GM12801 (cell line): ENCODE measurements around the gene GTF3A.

ENCODE experiments used
- CTCF ChIP-seq: IDR thresholded peaks from one replicate; pipeline ENCODE4 v1.5.1; 2011; ENCODE audit warnings: control low read depth; ENCODE audit not compliant: insufficient read length; ENCODE audit errors: extremely low read depth

The GTF3A gene

GRCh38 chr13:27383104-27383921 is 41.1 kb upstream of the GTF3A start:
- no peak for TF ChIP-seq CTCF

DNA sequence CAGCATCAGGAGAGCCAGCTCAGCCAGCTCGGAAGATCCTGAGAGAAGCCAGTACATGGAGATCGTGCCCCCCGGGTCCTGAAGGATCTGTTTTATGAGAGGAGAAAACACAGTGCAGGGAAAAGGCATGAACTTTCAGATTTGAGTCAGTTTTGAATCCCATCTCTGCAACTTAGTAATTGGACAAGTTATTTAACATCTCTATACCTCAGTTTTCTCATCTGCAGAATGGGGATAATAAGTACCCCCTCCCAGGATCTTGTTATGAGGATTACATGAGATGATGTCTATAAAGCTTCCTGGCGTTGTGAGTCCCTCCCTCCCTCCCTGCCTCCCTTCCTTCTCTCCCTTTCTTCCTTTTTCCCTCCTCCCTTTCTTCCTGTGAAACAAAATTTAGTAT is 40.1 kb upstream of the GTF3A start:
- TF ChIP-seq CTCF, result no peak

DNA sequence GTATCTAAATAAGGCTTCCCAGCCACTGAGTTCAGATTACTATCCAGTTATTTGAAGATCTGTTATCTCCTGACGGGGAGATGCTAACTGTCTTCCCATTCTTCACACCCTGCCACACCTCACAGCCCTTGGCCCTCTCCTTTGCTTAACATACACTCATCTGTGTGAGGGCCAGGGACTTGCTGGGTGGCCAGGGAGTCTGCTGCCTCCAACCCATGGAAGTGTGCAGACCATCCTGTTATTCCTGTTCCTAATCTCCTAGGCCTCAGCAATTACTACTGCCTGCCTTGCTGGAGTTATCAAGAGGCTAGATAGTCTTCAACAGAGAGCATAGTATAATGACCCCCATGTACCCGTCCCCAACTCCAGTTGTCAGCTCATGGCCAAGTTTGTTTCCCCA is 36.2 kb upstream of the GTF3A start:
- no peak for TF ChIP-seq CTCF

DNA sequence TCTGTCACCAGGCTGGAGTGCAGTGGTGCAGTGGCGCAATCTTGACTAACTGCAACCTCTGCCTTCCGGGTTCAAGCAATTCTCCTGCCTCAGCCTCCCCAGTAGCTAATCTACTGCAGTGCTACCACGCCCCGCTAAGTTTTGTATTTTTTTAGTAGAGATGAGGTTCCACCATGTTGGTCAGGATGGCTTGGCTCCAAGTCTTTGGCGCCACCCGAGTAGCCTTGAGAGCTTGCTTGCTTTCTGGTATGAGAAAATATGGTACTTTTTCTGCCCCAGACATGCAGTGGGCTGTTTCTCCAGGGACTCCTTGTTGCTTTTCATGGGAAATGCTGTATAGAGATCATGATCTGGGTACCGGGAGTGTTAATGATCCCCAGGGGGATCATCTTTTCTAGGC is 34.5 kb upstream of the GTF3A start:
- TF ChIP-seq CTCF, result no peak

DNA sequence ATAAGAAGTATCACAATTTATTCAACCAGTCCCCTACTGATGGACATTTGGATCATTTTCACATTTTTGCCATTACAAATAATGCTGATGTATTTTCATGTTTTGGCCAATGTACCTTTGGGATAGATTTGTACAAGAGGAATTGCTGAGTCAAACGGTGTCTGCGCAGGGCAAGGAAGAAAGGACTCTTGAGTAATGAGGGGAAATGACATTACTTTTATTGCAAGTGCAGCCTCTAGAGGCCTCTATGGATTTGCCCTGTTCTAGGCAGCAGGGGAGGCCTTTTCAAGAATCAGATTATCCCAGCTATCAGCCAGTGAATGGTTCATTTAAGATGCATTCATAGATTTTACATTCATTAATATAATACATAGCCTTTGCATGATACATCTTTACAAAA is 32.9 kb upstream of the GTF3A start:
- TF ChIP-seq CTCF, result no peak

DNA sequence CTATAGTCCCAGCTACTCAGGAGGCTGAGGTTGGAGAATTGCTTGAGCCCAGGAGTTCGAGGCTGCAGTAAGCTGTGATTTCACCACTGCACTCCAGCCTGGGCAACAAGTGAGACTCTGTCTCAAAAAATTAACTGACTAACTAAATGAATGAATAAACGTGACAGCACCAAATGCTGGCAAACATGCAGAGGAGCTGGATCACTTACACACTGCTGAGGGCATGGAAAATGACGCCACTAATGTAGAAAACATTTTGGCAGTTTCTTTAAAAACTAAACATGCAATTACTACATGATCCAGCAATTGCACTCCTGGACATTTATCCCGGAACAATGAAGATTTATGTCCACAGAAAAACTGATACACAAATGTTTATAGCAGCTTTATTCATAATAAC is 31.3 kb upstream of the GTF3A start:
- no peak for TF ChIP-seq CTCF

DNA sequence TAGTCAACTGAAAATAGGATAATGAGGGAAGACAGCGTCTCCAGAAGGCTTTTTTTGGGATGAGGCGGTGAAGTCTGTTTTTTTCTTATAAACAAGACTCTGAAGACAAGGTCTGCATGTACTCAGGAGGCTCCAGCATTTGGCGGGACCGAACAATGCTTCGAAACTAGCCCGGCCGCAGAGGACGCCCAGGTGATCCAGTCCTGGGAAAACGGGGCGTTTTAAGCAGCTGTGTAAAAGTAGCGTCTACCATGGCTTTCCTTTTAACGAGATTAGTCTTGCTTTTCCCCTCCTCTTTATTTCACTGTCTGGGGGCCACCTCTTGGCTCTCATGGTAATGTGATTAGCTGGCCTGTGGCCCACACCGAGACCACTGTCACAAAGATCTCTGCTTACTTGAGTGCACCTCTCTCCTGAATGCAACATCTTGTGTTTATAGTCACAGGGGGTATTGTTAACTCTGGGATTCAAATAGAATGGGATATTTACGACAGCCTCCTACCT is 29.4 kb upstream of the GTF3A start:
- TF ChIP-seq CTCF, result no peak
